CD4-positive, alpha-beta memory T cell (primary cell): Measurements from ENCODE around the gene AVPR2. TPM values are rescaled to one million over a fixed set of nuclear protein-coding genes. Genes with fewer than 3 reads are reported as not detected.

Experiments
- CTCF ChIA-PET: fragments of 350-600 bp; sonication (Branson Sonifier 250); formaldehyde crosslinking; loops from one replicate; lab custom pipeline; 2021; ENCODE audit warnings: inconsistent platforms; ENCODE audit not compliant: partially characterized antibody; lab: Charles Lee
- POLR2A ChIA-PET: fragments of 350-600 bp; sonication (Branson Sonifier 250); formaldehyde crosslinking; loops from one replicate; lab custom pipeline; 2021; ENCODE audit not compliant: partially characterized antibody; lab: Charles Lee
- DNase-seq, 5 donors: peaks; one replicate each; pipeline versions ENCODE4 v3.0.0 to v3.0.0-alpha.2; 2020 to 2022; ENCODE audit warnings: mixed read lengths in 1 of 5
- H3K27ac ChIP-seq: one replicate; pipeline ENCODE4 v1.7.0; 2013; ENCODE audit warnings: low read depth, low read length
- H3K27me3 ChIP-seq: 2 replicates; pipeline ENCODE4 v1.7.0; 2013; ENCODE audit warnings: mild to moderate bottlenecking, low read length, moderate library complexity; ENCODE audit not compliant: insufficient read depth
- H3K36me3 ChIP-seq: 2 replicates; pipeline ENCODE4 v1.7.0; 2013; ENCODE audit warnings: mild to moderate bottlenecking, low read length, moderate library complexity; ENCODE audit not compliant: insufficient read depth
- H3K4me1 ChIP-seq: 2 replicates; pipeline ENCODE4 v1.7.0; 2013; ENCODE audit warnings: mild to moderate bottlenecking, low read length, moderate library complexity; ENCODE audit not compliant: insufficient read depth
- H3K4me3 ChIP-seq, 2 donors: one replicate each; pipeline ENCODE4 v1.7.0; 2013; ENCODE audit warnings: low read length in 2 of 2, mild to moderate bottlenecking in 1 of 2
- H3K9me3 ChIP-seq, 2 donors: one replicate each; pipeline ENCODE4 v1.7.0; 2013; ENCODE audit warnings: low read length in 2 of 2, control low read depth in 1 of 2; ENCODE audit not compliant: control insufficient read depth in 1 of 2
- H3K27ac Mint-ChIP-seq, 7 donors: one replicate each; pipeline ENCODE4 v1.8.0; 2020 to 2021; ENCODE audit warnings: mixed read lengths in 7 of 7, mild to moderate bottlenecking in 6 of 7, inconsistent platforms in 3 of 7, moderate library complexity in 3 of 7
- H3K27me3 Mint-ChIP-seq, 2 donors: one replicate each; pipeline ENCODE4 v1.8.0; 2020 to 2021; ENCODE audit warnings: mixed read lengths in 2 of 2
- H3K36me3 Mint-ChIP-seq, 2 donors: one replicate each; pipeline ENCODE4 v1.8.0; 2020 to 2021; ENCODE audit warnings: mixed read lengths in 2 of 2, inconsistent platforms in 1 of 2, mild to moderate bottlenecking in 1 of 2
- H3K4me1 Mint-ChIP-seq, 4 donors: one replicate each; pipeline ENCODE4 v1.8.0; 2020 to 2021; ENCODE audit warnings: mixed read lengths in 4 of 4, mild to moderate bottlenecking in 1 of 4
- H3K4me3 Mint-ChIP-seq, 8 donors: one replicate each; pipeline ENCODE4 v1.8.0; 2020 to 2021; ENCODE audit warnings: mixed read lengths in 8 of 8, mild to moderate bottlenecking in 7 of 8, moderate library complexity in 6 of 8, inconsistent platforms in 3 of 8
- H3K9me3 Mint-ChIP-seq, 8 donors: one replicate each; pipeline ENCODE4 v1.8.0; 2020 to 2021; ENCODE audit warnings: mixed read lengths in 8 of 8, mild to moderate bottlenecking in 5 of 8, inconsistent platforms in 3 of 8, moderate library complexity in 1 of 8
- intact Hi-C: fragments of 100-400 bp; cut with micrococcal nuclease; formaldehyde crosslinking; loops from one replicate; pipeline ENCODE4 v1.15.1; 2023
- polyA plus RNA-seq, 2 donors: library from polyadenylated mRNA; unstranded; fragments of 300-500 nt; fragmentation: Illumina TruSeq; gene quantifications; one replicate each; pipeline ENCODE4 v1.2.3, GENCODE V29; 2021
- total RNA-seq, 2 experiments: library from RNA; stranded (reverse); gene quantifications; one replicate each; pipeline ENCODE4 v1.2.3, GENCODE V29; 2021

The AVPR2 gene
- total RNA-seq (not detected), polyA plus RNA-seq (under 1 TPM in 1 of 2 donors, not detected in 1; 0.15 TPM)

GRCh38 chrX:153903991-153904957, at the start of gene AVPR2:
TSS of gene AVPR2 (plus strand) at chrX:153904673. CDS start at chrX:153905146, 473 bp downstream.
- Histone ChIP-seq H3K4me3 (no peak within 1 kb of the TSS), H3K27ac (no peak within 1 kb of the TSS), H3K36me3 (no peaks in the 10 kb centered on the region), H3K9me3 (no peaks in the 10 kb centered on the region), H3K4me1 (peaks cover 40% of the 10 kb centered on the region), H3K27me3 (no peaks in the 10 kb centered on the region)
- no peaks in the 10 kb centered on the region for H3K9me3 Mint-ChIP-seq
- CTCF ChIA-PET: interaction anchor here (1.6 kb wide), 1 partner anchor 46 kb away, joined by 3 read pairs; no protein-coding TSS in a partner anchor
- H3K4me3 Mint-ChIP-seq: peak within 1 kb of the TSS; percentile 33 to 82 (median 60)
- no peak for DNase-seq
- intact Hi-C loops: loop anchor here (5.0 kb wide), 1 partner anchor 87 kb away; no protein-coding TSS in a partner anchor
- H3K27ac Mint-ChIP-seq: peak within 1 kb of the TSS; percentile 57 to 85 (median 73)
- POLR2A ChIA-PET: interaction anchor here (1.4 to 13.7 kb wide), 3 partner anchors 8 to 63 kb away, joined by 4 to 222 read pairs (median 5); partner anchors contain the start of gene ARHGAP4
- H3K27me3 Mint-ChIP-seq: no peaks in the 10 kb centered on the region
- peaks cover 0 to 4% of the 10 kb centered on the region in 2 donors for H3K36me3 Mint-ChIP-seq
- peaks cover 25 to 52% (median 35%) of the 10 kb centered on the region in 4 donors for H3K4me1 Mint-ChIP-seq

GRCh38 chrX:153854702-153855101, 49.8 kb upstream of the AVPR2 start:
- POLR2A ChIA-PET: no interaction called here
- Histone ChIP-seq H3K4me3 (no peak overlapping the region), H3K36me3 (no peaks in the 10 kb centered on the region), H3K4me1 (no peaks in the 10 kb centered on the region), H3K9me3 (no peaks in the 10 kb centered on the region), H3K27ac (no peak overlapping the region), H3K27me3 (no peaks in the 10 kb centered on the region)
- Mint-ChIP-seq H3K4me3 (no peak overlapping the region), H3K9me3 (no peaks in the 10 kb centered on the region), H3K36me3 (no peaks in the 10 kb centered on the region), H3K27me3 (peaks cover 0 to 4% of the 10 kb centered on the region in 2 donors), H3K27ac (no peak overlapping the region), H3K4me1 (peaks cover 0 to 25% (median 6%) of the 10 kb centered on the region in 4 donors)
- DNase-seq: no peak
- CTCF ChIA-PET: no interaction called here
- intact Hi-C loops: no loop called here

GRCh38 chrX:153857348-153857903, 47.0 kb upstream of the AVPR2 start:
- Mint-ChIP-seq H3K4me3 (peak overlapping the region in 1 of 8 donors; percentile 79), H3K4me1 (peaks cover 0 to 21% (median 5%) of the 10 kb centered on the region in 4 donors), H3K36me3 (no peaks in the 10 kb centered on the region), H3K27me3 (peaks cover 0 to 2% of the 10 kb centered on the region in 2 donors), H3K9me3 (no peaks in the 10 kb centered on the region), H3K27ac (peak overlapping the region in 1 of 7 donors; percentile 68)
- H3K27ac ChIP-seq: no peak overlapping the region
- no peak for DNase-seq
- H3K4me3 ChIP-seq: no peak overlapping the region
- H3K27me3 ChIP-seq: no peaks in the 10 kb centered on the region
- ChIA-PET CTCF (interaction anchor here (1.0 kb wide), 1 partner anchor 65 kb away, joined by 3 read pairs; no protein-coding TSS in a partner anchor), POLR2A (no interaction called here)
- H3K36me3 ChIP-seq: no peaks in the 10 kb centered on the region
- intact Hi-C loops: no loop called here
- no peaks in the 10 kb centered on the region for H3K4me1 ChIP-seq
- H3K9me3 ChIP-seq: no peaks in the 10 kb centered on the region

- POLR2A ChIA-PET: no interaction called here
- intact Hi-C loops: no loop called here
Observed at GRCh38 chrX:153861151-153861550, 43.3 kb upstream of the AVPR2 start.

GRCh38 chrX:153861733-153862310, 42.7 kb upstream of the AVPR2 start:
- H3K36me3 ChIP-seq: no peaks in the 10 kb centered on the region
- Mint-ChIP-seq H3K9me3 (no peaks in the 10 kb centered on the region), H3K4me1 (peaks cover 0 to 13% (median 5%) of the 10 kb centered on the region in 4 donors), H3K4me3 (no peak overlapping the region), H3K27ac (no peak overlapping the region), H3K36me3 (no peaks in the 10 kb centered on the region), H3K27me3 (no peaks in the 10 kb centered on the region)
- POLR2A ChIA-PET: no interaction called here
- no peaks in the 10 kb centered on the region for H3K9me3 ChIP-seq
- CTCF ChIA-PET: no interaction called here
- intact Hi-C loops: no loop called here
- H3K4me3 ChIP-seq: no peak overlapping the region
- H3K27ac ChIP-seq: no peak overlapping the region
- H3K4me1 ChIP-seq: no peaks in the 10 kb centered on the region
- DNase-seq: no peak
- H3K27me3 ChIP-seq: no peaks in the 10 kb centered on the region

More at GRCh38 chrX:153861151-153861550, 43.3 kb upstream of the AVPR2 start:
- Mint-ChIP-seq H3K4me1 (peaks cover 0 to 20% (median 5%) of the 10 kb centered on the region in 4 donors), H3K9me3 (no peaks in the 10 kb centered on the region), H3K36me3 (no peaks in the 10 kb centered on the region), H3K4me3 (no peak overlapping the region), H3K27me3 (no peaks in the 10 kb centered on the region), H3K27ac (no peak overlapping the region)
- CTCF ChIA-PET: no interaction called here
- Histone ChIP-seq H3K4me1 (no peaks in the 10 kb centered on the region), H3K9me3 (no peaks in the 10 kb centered on the region), H3K4me3 (no peak overlapping the region), H3K27me3 (no peaks in the 10 kb centered on the region), H3K27ac (no peak overlapping the region), H3K36me3 (no peaks in the 10 kb centered on the region)
- DNase-seq: no peak

GRCh38 chrX:153862369-153863250, 41.9 kb upstream of the AVPR2 start:
- no peaks in the 10 kb centered on the region for H3K36me3 Mint-ChIP-seq
- ChIA-PET CTCF (no interaction called here), POLR2A (no interaction called here)
- no peak overlapping the region for H3K27ac Mint-ChIP-seq
- Histone ChIP-seq H3K4me3 (no peak overlapping the region), H3K27me3 (no peaks in the 10 kb centered on the region), H3K9me3 (no peaks in the 10 kb centered on the region), H3K27ac (no peak overlapping the region), H3K36me3 (no peaks in the 10 kb centered on the region), H3K4me1 (no peaks in the 10 kb centered on the region)
- H3K27me3 Mint-ChIP-seq: no peaks in the 10 kb centered on the region
- H3K4me1 Mint-ChIP-seq: peaks cover 0 to 5% (median 3%) of the 10 kb centered on the region in 4 donors
- no peak for DNase-seq
- H3K4me3 Mint-ChIP-seq: no peak overlapping the region
- H3K9me3 Mint-ChIP-seq: no peaks in the 10 kb centered on the region
- intact Hi-C loops: no loop called here
